Panc1 (cell line): ENCODE measurements around the gene MRM1. TPM values are rescaled to one million over a fixed set of nuclear protein-coding genes. Genes with fewer than 3 reads are reported as not detected.

Experiments
- ATAC-seq: fragments of 200-7000 bp; cut with Tn5 transposase; 2 replicates; pipeline ENCODE4 v1.9.1; 2020; ENCODE audit warnings: mild to moderate bottlenecking, moderate library complexity
- BruUV-seq: library from RNA; stranded (reverse); fragments of 400-500 nt; replicated peaks from 2 replicates; lab custom pipeline; 2021; lab: Mats Ljungman, UMichigan
- CTCF ChIA-PET: fragments of 300-600 bp; sonication (Branson Sonifier 250); formaldehyde crosslinking; loops from one replicate; lab custom pipeline; 2022; ENCODE audit warnings: antibody characterized with exemption; lab: Charles Lee
- POLR2A ChIA-PET: fragments of 300-600 bp; sonication (Branson Sonifier 250); formaldehyde crosslinking; loops from one replicate; lab custom pipeline; 2022; ENCODE audit warnings: antibody characterized with exemption; lab: Charles Lee
- DNase-seq: peaks from one replicate; pipeline ENCODE4 v3.0.0-alpha.2; 2010; ENCODE audit warnings: low read depth, low spot score
- H3K27ac ChIP-seq: 2 replicates; pipeline ENCODE4 v1.5.1; 2011; ENCODE audit warnings: mild to moderate bottlenecking, low read length, inconsistent platforms
- H3K27me3 ChIP-seq: fragments of 200-500 bp; sonication (Bioruptor generic); 2 replicates; pipeline ENCODE4 v1.6.0; 2014; ENCODE audit warnings: low read length, inconsistent platforms; ENCODE audit not compliant: control insufficient read depth, insufficient read depth
- H3K36me3 ChIP-seq: fragments of 200-500 bp; sonication (Bioruptor generic); 2 replicates; pipeline ENCODE4 v1.5.1; 2014; ENCODE audit warnings: inconsistent platforms, mild to moderate bottlenecking, low read length, moderate library complexity; ENCODE audit not compliant: control insufficient read depth, insufficient read depth
- H3K4me1 ChIP-seq: 2 replicates; pipeline ENCODE4 v1.5.1; 2011; ENCODE audit warnings: inconsistent platforms, mild to moderate bottlenecking, low read length, moderate library complexity; ENCODE audit not compliant: control insufficient read depth, insufficient read depth
- H3K4me3 ChIP-seq, 2 experiments: 2 replicates each; pipeline ENCODE4 v1.5.1; 2011 to 2012; ENCODE audit warnings: low read depth in 2 of 2, low read length in 2 of 2, mild to moderate bottlenecking in 2 of 2, inconsistent platforms in 1 of 2, moderate library complexity in 1 of 2
- H3K9me3 ChIP-seq: fragments of 200-500 bp; sonication (Bioruptor generic); 2 replicates; pipeline ENCODE4 v1.5.1; 2014; ENCODE audit warnings: low read depth, mild to moderate bottlenecking, inconsistent platforms, low read length, moderate library complexity; ENCODE audit not compliant: control insufficient read depth, insufficient read depth
- POLR2AphosphoS5 ChIP-seq: IDR thresholded peaks from 2 replicates; pipeline ENCODE4 v1.6.1; 2012; ENCODE audit warnings: mild to moderate bottlenecking, low read depth, low read length, moderate library complexity
- REST ChIP-seq, 2 experiments: IDR thresholded peaks; 2 replicates each; pipeline ENCODE4 v1.6.1; 2011 to 2012; ENCODE audit warnings: low read depth in 2 of 2, control low read depth in 1 of 2, low read length in 1 of 2, mild to moderate bottlenecking in 1 of 2, moderate library complexity in 1 of 2; ENCODE audit not compliant: insufficient read depth in 1 of 2
- SIN3A ChIP-seq: IDR thresholded peaks from 2 replicates; pipeline ENCODE4 v1.6.1; 2012; ENCODE audit warnings: low read depth, mild to moderate bottlenecking, low read length, moderate library complexity, borderline replicate concordance; ENCODE audit not compliant: insufficient read depth
- TCF7L2 ChIP-seq: IDR thresholded peaks from 2 replicates; pipeline ENCODE4 v1.6.1; 2011; ENCODE audit warnings: mild to moderate bottlenecking, low read depth, low read length, inconsistent platforms
- in situ Hi-C: cut with HindIII; loops from 2 replicates; pipeline ENCODE4 v1.10.0; 2016; ENCODE audit warnings: low sequenced_read_pairs, low pct_unique_long_range_greater_than_20kb
- intact Hi-C: fragments of 100-400 bp; cut with micrococcal nuclease; formaldehyde crosslinking; loops from one replicate; pipeline ENCODE4 v1.10.0; 2022; ENCODE audit not compliant: unreplicated experiment
- total RNA-seq: library from RNA; stranded (reverse); gene quantifications from one replicate; pipeline ENCODE4 v1.2.1, GENCODE V29; 2021; ENCODE audit not compliant: unreplicated experiment
- TF ChIP-seq, protein P1 (sequence below): fragments of 450-650 bp; IDR thresholded peaks from 2 replicates; pipeline ENCODE4 v1.5.1; 2017; ENCODE audit warnings: mild to moderate bottlenecking

Gene MRM1
- total RNA-seq, 1 experiment from 2014 or later: 7.8 TPM

DNA sequence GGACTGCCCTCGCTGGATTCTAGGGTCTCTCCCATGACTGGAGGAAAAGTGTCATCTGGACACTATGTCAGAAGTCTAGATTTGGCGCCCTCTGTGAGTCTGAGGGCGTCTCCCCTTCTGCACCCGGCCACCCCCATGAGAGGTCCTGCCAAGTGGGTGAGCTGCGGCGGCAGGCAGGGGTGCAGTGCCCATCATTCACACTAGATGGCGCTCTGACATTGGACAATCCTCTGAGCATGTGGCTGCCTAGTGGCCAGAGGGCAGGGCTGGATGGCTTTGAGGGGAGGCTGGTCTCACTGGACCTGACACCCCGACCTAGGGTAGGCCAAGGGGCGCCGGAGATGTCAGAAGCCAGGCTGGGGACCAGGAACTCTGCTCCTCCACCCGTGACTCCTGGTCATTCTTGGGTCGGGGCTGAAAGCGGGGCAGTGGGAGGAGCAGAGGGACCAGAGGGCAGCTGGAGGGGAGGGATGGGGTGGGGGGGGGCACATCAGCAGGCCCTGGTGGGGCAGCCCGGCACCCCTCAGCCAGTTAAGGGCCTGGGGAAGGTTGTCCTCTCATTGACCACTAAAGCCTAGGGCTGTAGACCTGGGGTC lies 28.0 kb downstream of the MRM1 start:
- ChIA-PET POLR2A (no interaction called here), CTCF (interaction anchor here (0.5 to 1.1 kb wide), 2 partner anchors 27 to 409 kb away, joined by 3 read pairs; no protein-coding TSS in a partner anchor)
- ATAC-seq (peak; percentile 91), DNase-seq (peak; percentile 36)
- no peaks in the 10 kb centered on the region for H3K36me3 ChIP-seq
- no peaks in the 10 kb centered on the region for H3K27me3 ChIP-seq
- no peaks in the 10 kb centered on the region for H3K9me3 ChIP-seq
- intact Hi-C loops: loop anchor here (5.0 to 10.0 kb wide), 2 partner anchors 75 to 128 kb away; no protein-coding TSS in a partner anchor
- TF ChIP-seq TCF7L2 (no peak), SIN3A (no peak), REST (IDR thresholded peaks at IDR 0.05; ENCODE audit: insufficient read depth in 1 of 2, low read depth in 2 of 2, low read length in 1 of 2) (peak in 1 of 2 experiments; percentile 74; a peak in 1 of 4 replicates), POLR2AphosphoS5 (no peak)
- TF ChIP-seq, protein P1, sequence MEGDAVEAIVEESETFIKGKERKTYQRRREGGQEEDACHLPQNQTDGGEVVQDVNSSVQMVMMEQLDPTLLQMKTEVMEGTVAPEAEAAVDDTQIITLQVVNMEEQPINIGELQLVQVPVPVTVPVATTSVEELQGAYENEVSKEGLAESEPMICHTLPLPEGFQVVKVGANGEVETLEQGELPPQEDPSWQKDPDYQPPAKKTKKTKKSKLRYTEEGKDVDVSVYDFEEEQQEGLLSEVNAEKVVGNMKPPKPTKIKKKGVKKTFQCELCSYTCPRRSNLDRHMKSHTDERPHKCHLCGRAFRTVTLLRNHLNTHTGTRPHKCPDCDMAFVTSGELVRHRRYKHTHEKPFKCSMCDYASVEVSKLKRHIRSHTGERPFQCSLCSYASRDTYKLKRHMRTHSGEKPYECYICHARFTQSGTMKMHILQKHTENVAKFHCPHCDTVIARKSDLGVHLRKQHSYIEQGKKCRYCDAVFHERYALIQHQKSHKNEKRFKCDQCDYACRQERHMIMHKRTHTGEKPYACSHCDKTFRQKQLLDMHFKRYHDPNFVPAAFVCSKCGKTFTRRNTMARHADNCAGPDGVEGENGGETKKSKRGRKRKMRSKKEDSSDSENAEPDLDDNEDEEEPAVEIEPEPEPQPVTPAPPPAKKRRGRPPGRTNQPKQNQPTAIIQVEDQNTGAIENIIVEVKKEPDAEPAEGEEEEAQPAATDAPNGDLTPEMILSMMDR: peak; percentile 82
- BruUV-seq: no TSS peak
- H3K4me3 ChIP-seq: no peak overlapping the region
- in situ Hi-C loops: no loop called here
- no peak overlapping the region for H3K27ac ChIP-seq
- H3K4me1 ChIP-seq: no peaks in the 10 kb centered on the region

GRCh38 chr17:36629970-36630502 lies 28.7 kb downstream of the MRM1 start:
- DNase-seq: no peak
- Histone ChIP-seq H3K9me3 (no peaks in the 10 kb centered on the region), H3K27ac (no peak overlapping the region), H3K27me3 (no peaks in the 10 kb centered on the region), H3K4me3 (no peak overlapping the region), H3K36me3 (no peaks in the 10 kb centered on the region), H3K4me1 (no peaks in the 10 kb centered on the region)
- ChIA-PET CTCF (interaction anchor here (1.1 kb wide), 1 partner anchor 28 kb away, joined by 3 read pairs; no protein-coding TSS in a partner anchor), POLR2A (no interaction called here)
- no peak for TF ChIP-seq SIN3A
- TF ChIP-seq, protein P1: no peak
- no peak for TF ChIP-seq REST (IDR thresholded peaks at IDR 0.05; ENCODE audit: insufficient read depth in 1 of 2, low read depth in 2 of 2, low read length in 1 of 2)
- no peak for TF ChIP-seq POLR2AphosphoS5
- TF ChIP-seq TCF7L2: no peak
- in situ Hi-C loops (no loop called here), intact Hi-C loops (loop anchor here (5.0 to 10.0 kb wide), 2 partner anchors 75 to 127 kb away; no protein-coding TSS in a partner anchor)
- no peak for ATAC-seq
- BruUV-seq: no TSS peak
